HEK293 (cell line): Measurements from ENCODE around the gene LRRTM2.

Experiments
- CTCF ChIA-PET: fragments of 350-600 bp; formaldehyde crosslinking; extraction: SDS; loops from one replicate; lab custom pipeline; 2021; ENCODE audit warnings: antibody characterized with exemption; lab: Yijun Ruan, JAX
- POLR2A ChIA-PET: fragments of 300-600 bp; formaldehyde crosslinking; extraction: SDS; loops from one replicate; lab custom pipeline; 2020; ENCODE audit warnings: antibody characterized with exemption, inconsistent platforms; lab: Yijun Ruan, JAX
- H3K27ac ChIP-seq: fragments of 200-500 bp; sonication (Bioruptor generic); 2 replicates; pipeline ENCODE4 v1.5.1; 2014; ENCODE audit warnings: low read depth, low read length, control low read depth, inconsistent platforms; ENCODE audit errors: extremely low read depth
- H3K36me3 ChIP-seq, 2 experiments: fragments of 200-500 bp in 1 of 2; sonication (Bioruptor generic) in 1 of 2; 1 replicate in 1 of 2; 2 replicates in 1 of 2; pipeline ENCODE4 v1.5.1; 2014 to 2017; ENCODE audit warnings: inconsistent platforms in 2 of 2, low read length in 2 of 2; ENCODE audit not compliant: control insufficient read depth in 2 of 2, insufficient read depth in 1 of 2
- H3K4me1 ChIP-seq: fragments of 200-500 bp; sonication (Bioruptor generic); 2 replicates; pipeline ENCODE4 v1.5.1; 2014; ENCODE audit warnings: mild to moderate bottlenecking, low read length, inconsistent platforms; ENCODE audit not compliant: control insufficient read depth, insufficient read depth
- H3K4me3 ChIP-seq: 2 replicates; pipeline ENCODE4 v1.5.1; 2011; ENCODE audit warnings: low read depth, mild to moderate bottlenecking, control low read depth, low read length, moderate library complexity
- H3K9me3 ChIP-seq: fragments of 200-500 bp; sonication (Bioruptor generic); 2 replicates; pipeline ENCODE4 v1.5.1; 2014; ENCODE audit warnings: low read depth, low read length, inconsistent platforms; ENCODE audit not compliant: control insufficient read depth, insufficient read depth
- BCL11B ChIP-seq: fragments of 450-650 bp; formaldehyde crosslinking; IDR thresholded peaks from 2 replicates; pipeline ENCODE4 v1.5.1; 2016; ENCODE audit warnings: low read depth, missing biosample characterization, missing genetic modification characterization
- IKZF3 ChIP-seq: fragments of 450-650 bp; IDR thresholded peaks from 2 replicates; pipeline ENCODE4 v1.5.0; 2018; ENCODE audit warnings: missing biosample characterization, mild to moderate bottlenecking, missing genetic modification characterization, moderate library complexity
- ZBTB1 ChIP-seq: fragments of 450-650 bp; formaldehyde crosslinking; IDR thresholded peaks from 2 replicates; pipeline ENCODE4 v1.5.1; 2016; ENCODE audit warnings: missing biosample characterization, missing genetic modification characterization
- ZNF16 ChIP-seq: fragments of 450-650 bp; formaldehyde crosslinking; IDR thresholded peaks from 2 replicates; pipeline ENCODE4 v1.5.1; 2016; ENCODE audit warnings: low read depth, missing biosample characterization, missing genetic modification characterization
- ZNF366 ChIP-seq: fragments of 450-650 bp; formaldehyde crosslinking; conservative IDR thresholded peaks from 2 replicates; pipeline ENCODE4 v1.5.1; 2016; ENCODE audit warnings: missing biosample characterization, missing genetic modification characterization
- ZNF433 ChIP-seq: fragments of 450-650 bp; formaldehyde crosslinking; IDR thresholded peaks from 2 replicates; pipeline ENCODE4 v1.5.1; 2016; ENCODE audit warnings: missing biosample characterization, missing genetic modification characterization, low read depth
- ZNF561 ChIP-seq: fragments of 450-650 bp; IDR thresholded peaks from 2 replicates; pipeline ENCODE4 v1.5.1; 2018; ENCODE audit warnings: missing biosample characterization, missing genetic modification characterization, borderline replicate concordance
- ZNF585B ChIP-seq: fragments of 450-650 bp; formaldehyde crosslinking; IDR thresholded peaks from 2 replicates; pipeline ENCODE4 v1.5.1; 2016; ENCODE audit warnings: missing biosample characterization, missing genetic modification characterization
- ZNF624 ChIP-seq: fragments of 450-650 bp; formaldehyde crosslinking; IDR thresholded peaks from 2 replicates; pipeline ENCODE4 v1.5.1; 2017; ENCODE audit warnings: missing biosample characterization, missing genetic modification characterization
- TF ChIP-seq, protein P1 (sequence below): fragments of 450-650 bp; formaldehyde crosslinking; IDR thresholded peaks from 2 replicates; pipeline ENCODE4 v1.5.1; 2016; ENCODE audit warnings: missing biosample characterization, missing genetic modification characterization
- TF ChIP-seq, protein P2 (sequence below): fragments of 450-650 bp; formaldehyde crosslinking; IDR thresholded peaks from 2 replicates; pipeline ENCODE4 v1.5.1; 2016; ENCODE audit warnings: missing biosample characterization, missing genetic modification characterization
- TF ChIP-seq, protein P3 (sequence below): fragments of 450-650 bp; formaldehyde crosslinking; IDR thresholded peaks from 2 replicates; pipeline ENCODE4 v1.5.1; 2016; ENCODE audit warnings: missing biosample characterization, missing genetic modification characterization, borderline replicate concordance
- TF ChIP-seq, protein P4 (sequence below): fragments of 450-650 bp; formaldehyde crosslinking; optimal IDR thresholded peaks from 2 replicates; pipeline ENCODE3; 2016; ENCODE audit warnings: missing biosample characterization, mild to moderate bottlenecking, missing genetic modification characterization
- TF ChIP-seq, protein P5 (sequence below): fragments of 450-650 bp; formaldehyde crosslinking; IDR thresholded peaks from 2 replicates; pipeline ENCODE4 v1.5.1; 2016; ENCODE audit warnings: missing biosample characterization, missing genetic modification characterization
- TF ChIP-seq, protein P6 (sequence below): fragments of 450-650 bp; formaldehyde crosslinking; IDR thresholded peaks from 2 replicates; pipeline ENCODE4 v1.5.1; 2017; ENCODE audit warnings: missing biosample characterization, mild to moderate bottlenecking, missing genetic modification characterization, moderate library complexity

Gene LRRTM2

DNA sequence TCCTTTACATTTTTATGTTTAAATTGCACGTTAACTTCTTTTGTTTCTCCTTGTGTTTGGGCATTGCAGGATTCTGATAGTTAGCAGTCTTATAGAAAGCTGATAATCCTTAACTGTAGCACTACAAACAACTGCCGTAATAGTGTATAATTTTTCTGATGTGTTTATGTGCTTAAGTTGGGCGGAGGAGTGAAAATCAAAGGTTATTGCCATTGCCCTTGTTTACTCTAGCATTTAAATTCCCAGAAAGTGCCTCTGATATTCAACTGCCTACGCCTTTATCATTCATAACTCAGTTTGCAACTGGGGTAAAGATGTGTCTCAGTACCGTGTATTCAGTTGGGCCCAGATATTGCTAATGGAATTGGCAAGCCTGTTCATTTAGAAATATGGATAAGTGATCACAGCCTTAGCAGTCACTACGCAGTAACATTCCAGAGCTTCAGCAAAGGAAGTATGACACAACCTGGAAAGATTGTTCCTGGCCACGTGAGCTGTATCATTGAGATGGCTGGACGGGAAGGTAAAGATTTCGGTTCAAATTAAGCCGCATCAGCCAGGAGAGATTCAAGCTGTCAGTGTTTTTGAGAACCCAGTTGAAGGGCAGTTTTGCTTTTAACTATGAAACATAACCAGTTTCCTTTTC, 28.1 kb upstream of the LRRTM2 start:
- ChIA-PET POLR2A (no interaction called here), CTCF (no interaction called here)
- no peaks in the 10 kb centered on the region for H3K9me3 ChIP-seq
- peaks cover 11 to 48% of the 10 kb centered on the region in 2 experiments; a peak in 2 of 3 replicates for H3K36me3 ChIP-seq
- no peak overlapping the region for H3K27ac ChIP-seq
- H3K4me1 ChIP-seq: no peaks in the 10 kb centered on the region
- TF ChIP-seq ZBTB1 (tag by site-specific recombination) (no peak), IKZF3 (tag by site-specific recombination) (no peak), ZNF433 (tag by site-specific recombination) (no peak), ZNF366 (tag by site-specific recombination) (no peak), ZNF561 (tag by site-specific recombination) (no peak), ZNF16 (tag by site-specific recombination) (no peak), BCL11B (no peak), ZNF624 (no peak), ZNF585B (tag by site-specific recombination) (no peak)
- TF ChIP-seq, protein P1, sequence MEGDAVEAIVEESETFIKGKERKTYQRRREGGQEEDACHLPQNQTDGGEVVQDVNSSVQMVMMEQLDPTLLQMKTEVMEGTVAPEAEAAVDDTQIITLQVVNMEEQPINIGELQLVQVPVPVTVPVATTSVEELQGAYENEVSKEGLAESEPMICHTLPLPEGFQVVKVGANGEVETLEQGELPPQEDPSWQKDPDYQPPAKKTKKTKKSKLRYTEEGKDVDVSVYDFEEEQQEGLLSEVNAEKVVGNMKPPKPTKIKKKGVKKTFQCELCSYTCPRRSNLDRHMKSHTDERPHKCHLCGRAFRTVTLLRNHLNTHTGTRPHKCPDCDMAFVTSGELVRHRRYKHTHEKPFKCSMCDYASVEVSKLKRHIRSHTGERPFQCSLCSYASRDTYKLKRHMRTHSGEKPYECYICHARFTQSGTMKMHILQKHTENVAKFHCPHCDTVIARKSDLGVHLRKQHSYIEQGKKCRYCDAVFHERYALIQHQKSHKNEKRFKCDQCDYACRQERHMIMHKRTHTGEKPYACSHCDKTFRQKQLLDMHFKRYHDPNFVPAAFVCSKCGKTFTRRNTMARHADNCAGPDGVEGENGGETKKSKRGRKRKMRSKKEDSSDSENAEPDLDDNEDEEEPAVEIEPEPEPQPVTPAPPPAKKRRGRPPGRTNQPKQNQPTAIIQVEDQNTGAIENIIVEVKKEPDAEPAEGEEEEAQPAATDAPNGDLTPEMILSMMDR (tag by site-specific recombination): no peak
- TF ChIP-seq, protein P2, sequence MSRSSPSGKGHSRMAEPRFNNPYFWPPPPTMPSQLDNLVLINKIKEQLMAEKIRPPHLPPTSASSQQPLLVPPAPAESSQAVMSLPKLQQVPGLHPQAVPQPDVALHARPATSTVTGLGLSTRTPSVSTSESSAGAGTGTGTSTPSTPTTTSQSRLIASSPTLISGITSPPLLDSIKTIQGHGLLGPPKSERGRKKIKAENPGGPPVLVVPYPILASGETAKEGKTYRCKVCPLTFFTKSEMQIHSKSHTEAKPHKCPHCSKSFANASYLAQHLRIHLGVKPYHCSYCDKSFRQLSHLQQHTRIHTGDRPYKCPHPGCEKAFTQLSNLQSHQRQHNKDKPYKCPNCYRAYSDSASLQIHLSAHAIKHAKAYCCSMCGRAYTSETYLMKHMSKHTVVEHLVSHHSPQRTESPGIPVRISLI (tag by site-specific recombination): no peak
- TF ChIP-seq, protein P3, sequence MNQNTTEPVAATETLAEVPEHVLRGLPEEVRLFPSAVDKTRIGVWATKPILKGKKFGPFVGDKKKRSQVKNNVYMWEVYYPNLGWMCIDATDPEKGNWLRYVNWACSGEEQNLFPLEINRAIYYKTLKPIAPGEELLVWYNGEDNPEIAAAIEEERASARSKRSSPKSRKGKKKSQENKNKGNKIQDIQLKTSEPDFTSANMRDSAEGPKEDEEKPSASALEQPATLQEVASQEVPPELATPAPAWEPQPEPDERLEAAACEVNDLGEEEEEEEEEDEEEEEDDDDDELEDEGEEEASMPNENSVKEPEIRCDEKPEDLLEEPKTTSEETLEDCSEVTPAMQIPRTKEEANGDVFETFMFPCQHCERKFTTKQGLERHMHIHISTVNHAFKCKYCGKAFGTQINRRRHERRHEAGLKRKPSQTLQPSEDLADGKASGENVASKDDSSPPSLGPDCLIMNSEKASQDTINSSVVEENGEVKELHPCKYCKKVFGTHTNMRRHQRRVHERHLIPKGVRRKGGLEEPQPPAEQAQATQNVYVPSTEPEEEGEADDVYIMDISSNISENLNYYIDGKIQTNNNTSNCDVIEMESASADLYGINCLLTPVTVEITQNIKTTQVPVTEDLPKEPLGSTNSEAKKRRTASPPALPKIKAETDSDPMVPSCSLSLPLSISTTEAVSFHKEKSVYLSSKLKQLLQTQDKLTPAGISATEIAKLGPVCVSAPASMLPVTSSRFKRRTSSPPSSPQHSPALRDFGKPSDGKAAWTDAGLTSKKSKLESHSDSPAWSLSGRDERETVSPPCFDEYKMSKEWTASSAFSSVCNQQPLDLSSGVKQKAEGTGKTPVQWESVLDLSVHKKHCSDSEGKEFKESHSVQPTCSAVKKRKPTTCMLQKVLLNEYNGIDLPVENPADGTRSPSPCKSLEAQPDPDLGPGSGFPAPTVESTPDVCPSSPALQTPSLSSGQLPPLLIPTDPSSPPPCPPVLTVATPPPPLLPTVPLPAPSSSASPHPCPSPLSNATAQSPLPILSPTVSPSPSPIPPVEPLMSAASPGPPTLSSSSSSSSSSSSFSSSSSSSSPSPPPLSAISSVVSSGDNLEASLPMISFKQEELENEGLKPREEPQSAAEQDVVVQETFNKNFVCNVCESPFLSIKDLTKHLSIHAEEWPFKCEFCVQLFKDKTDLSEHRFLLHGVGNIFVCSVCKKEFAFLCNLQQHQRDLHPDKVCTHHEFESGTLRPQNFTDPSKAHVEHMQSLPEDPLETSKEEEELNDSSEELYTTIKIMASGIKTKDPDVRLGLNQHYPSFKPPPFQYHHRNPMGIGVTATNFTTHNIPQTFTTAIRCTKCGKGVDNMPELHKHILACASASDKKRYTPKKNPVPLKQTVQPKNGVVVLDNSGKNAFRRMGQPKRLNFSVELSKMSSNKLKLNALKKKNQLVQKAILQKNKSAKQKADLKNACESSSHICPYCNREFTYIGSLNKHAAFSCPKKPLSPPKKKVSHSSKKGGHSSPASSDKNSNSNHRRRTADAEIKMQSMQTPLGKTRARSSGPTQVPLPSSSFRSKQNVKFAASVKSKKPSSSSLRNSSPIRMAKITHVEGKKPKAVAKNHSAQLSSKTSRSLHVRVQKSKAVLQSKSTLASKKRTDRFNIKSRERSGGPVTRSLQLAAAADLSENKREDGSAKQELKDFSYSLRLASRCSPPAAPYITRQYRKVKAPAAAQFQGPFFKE: no peak
- TF ChIP-seq, protein P4, sequence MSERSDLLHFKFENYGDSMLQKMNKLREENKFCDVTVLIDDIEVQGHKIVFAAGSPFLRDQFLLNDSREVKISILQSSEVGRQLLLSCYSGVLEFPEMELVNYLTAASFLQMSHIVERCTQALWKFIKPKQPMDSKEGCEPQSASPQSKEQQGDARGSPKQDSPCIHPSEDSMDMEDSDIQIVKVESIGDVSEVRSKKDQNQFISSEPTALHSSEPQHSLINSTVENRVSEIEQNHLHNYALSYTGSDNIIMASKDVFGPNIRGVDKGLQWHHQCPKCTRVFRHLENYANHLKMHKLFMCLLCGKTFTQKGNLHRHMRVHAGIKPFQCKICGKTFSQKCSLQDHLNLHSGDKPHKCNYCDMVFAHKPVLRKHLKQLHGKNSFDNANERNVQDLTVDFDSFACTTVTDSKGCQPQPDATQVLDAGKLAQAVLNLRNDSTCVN (tag by site-specific recombination): no peak
- TF ChIP-seq, protein P5, sequence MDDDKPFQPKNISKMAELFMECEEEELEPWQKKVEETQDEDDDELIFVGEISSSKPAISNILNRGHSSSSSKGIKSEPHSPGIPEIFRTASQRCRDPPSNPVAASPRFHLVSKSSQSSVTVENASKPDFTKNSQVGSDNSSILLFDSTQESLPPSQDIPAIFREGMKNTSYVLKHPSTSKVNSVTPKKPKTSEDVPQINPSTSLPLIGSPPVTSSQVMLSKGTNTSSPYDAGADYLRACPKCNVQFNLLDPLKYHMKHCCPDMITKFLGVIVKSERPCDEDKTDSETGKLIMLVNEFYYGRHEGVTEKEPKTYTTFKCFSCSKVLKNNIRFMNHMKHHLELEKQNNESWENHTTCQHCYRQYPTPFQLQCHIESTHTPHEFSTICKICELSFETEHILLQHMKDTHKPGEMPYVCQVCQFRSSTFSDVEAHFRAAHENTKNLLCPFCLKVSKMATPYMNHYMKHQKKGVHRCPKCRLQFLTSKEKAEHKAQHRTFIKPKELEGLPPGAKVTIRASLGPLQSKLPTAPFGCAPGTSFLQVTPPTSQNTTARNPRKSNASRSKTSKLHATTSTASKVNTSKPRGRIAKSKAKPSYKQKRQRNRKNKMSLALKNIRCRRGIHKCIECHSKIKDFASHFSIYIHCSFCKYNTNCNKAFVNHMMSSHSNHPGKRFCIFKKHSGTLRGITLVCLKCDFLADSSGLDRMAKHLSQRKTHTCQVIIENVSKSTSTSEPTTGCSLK (tag by site-specific recombination): no peak
- TF ChIP-seq, protein P6, sequence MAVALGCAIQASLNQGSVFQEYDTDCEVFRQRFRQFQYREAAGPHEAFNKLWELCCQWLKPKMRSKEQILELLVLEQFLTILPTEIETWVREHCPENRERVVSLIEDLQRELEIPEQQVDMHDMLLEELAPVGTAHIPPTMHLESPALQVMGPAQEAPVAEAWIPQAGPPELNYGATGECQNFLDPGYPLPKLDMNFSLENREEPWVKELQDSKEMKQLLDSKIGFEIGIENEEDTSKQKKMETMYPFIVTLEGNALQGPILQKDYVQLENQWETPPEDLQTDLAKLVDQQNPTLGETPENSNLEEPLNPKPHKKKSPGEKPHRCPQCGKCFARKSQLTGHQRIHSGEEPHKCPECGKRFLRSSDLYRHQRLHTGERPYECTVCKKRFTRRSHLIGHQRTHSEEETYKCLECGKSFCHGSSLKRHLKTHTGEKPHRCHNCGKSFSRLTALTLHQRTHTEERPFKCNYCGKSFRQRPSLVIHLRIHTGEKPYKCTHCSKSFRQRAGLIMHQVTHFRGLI: no peak
- no peak overlapping the region for H3K4me3 ChIP-seq
